ENCODE results near the gene NUP160.

DNA sequence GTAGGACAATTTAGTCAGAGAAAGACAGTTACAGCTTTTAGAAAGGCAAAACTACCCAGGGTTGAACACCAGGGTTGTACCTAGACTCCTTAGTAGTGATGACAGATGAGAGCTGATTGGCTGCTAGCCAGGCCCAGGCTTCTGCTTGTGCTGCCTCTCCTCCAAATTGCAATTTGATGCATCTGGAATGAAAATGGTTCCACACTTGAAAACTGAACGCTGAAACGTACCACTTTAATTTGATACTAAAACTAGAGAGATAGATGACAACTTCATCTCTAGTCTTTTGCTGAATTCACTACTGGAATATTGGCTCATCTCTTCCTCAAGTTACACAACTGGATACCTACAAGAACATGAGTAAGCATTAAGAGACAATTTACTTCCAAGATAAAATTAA is 61.8 kb downstream of the NUP160 start:
- TF ChIP-seq, protein P1, sequence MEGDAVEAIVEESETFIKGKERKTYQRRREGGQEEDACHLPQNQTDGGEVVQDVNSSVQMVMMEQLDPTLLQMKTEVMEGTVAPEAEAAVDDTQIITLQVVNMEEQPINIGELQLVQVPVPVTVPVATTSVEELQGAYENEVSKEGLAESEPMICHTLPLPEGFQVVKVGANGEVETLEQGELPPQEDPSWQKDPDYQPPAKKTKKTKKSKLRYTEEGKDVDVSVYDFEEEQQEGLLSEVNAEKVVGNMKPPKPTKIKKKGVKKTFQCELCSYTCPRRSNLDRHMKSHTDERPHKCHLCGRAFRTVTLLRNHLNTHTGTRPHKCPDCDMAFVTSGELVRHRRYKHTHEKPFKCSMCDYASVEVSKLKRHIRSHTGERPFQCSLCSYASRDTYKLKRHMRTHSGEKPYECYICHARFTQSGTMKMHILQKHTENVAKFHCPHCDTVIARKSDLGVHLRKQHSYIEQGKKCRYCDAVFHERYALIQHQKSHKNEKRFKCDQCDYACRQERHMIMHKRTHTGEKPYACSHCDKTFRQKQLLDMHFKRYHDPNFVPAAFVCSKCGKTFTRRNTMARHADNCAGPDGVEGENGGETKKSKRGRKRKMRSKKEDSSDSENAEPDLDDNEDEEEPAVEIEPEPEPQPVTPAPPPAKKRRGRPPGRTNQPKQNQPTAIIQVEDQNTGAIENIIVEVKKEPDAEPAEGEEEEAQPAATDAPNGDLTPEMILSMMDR (conservative IDR thresholded peaks at IDR 0.05; ENCODE audit: low read depth, low read length): no peak
- no peak for TF ChIP-seq EZH2 (IDR thresholded peaks at IDR 0.05; ENCODE audit: borderline replicate concordance, low read depth, low read length, poor library complexity, severe bottlenecking)
